Smooth muscle cell of the brain vasculature (primary cell): ENCODE measurements around the gene CLEC3B.
"Not testable (repeated sequence)": the region's sequence is repeated elsewhere in the genome, so short reads cannot be mapped to it uniquely, and the experiment has no call there.

ENCODE experiments used
- DNase-seq: peaks from one replicate; pipeline ENCODE4 v3.0.0-alpha.2; 2012; ENCODE audit warnings: low read depth, low spot score

CLEC3B gene

DNA sequence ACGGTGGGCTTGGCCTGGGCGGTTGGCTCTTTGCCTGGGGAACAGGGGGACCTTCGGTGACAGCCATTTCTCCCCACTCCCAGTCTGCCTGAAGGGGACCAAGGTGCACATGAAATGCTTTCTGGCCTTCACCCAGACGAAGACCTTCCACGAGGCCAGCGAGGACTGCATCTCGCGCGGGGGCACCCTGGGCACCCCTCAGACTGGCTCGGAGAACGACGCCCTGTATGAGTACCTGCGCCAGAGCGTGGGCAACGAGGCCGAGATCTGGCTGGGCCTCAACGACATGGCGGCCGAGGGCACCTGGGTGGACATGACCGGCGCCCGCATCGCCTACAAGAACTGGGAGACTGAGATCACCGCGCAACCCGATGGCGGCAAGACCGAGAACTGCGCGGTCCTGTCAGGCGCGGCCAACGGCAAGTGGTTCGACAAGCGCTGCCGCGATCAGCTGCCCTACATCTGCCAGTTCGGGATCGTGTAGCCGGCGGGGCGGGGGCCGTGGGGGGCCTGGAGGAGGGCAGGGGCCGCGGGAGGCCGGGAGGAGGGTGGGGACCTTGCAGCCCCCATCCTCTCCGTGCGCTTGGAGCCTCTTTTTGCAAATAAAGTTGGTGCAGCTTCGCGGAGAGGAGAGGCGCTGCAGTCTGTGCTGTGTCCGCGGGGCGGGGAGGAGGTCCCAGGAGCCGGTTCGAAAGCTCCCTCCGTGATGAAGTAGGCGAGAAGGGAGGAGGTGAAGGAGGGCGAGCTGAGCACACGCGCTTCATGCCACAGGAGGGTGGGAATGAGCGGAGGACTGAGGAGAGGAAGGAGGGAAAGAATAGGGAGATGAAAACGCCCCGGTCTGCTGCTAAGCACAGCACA lies 9.6 kb downstream of the CLEC3B start:
- DNase-seq: no peak

DNA sequence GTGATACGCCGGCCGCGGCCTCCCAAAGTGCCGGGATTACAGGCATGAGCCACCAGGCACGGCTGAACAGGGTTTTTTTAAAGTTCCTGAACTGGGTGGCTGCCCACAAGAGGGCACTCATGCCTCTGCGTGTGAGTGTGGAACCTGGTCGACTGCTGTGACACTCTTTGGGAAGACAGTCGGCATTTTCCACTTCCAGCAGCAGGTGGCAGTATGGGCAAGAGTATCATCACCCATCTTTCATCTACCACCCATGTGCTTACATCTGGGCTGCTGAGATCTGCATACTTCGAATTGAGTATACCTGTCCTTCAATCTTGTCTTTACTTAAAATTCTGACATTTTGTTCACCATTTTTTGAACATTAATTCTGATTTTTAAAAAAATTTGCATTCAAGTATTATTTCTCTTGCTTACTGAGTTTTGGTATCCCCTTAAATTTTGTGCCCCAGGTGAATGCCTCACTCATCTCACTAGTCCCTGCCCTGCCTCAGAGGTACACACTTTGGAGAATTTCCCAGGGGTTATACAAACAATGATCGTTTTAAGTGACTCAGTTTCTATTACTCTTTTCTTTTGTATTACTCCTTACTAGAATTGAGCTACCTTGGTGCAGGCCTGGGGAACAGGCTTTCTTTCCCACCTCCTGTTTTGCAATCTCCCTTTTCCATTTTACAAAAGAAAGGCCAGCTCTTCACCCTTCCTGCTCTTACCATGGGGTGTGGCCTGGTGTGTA lies 11.8 kb downstream of the CLEC3B start:
- peak; percentile 77 for DNase-seq

DNA sequence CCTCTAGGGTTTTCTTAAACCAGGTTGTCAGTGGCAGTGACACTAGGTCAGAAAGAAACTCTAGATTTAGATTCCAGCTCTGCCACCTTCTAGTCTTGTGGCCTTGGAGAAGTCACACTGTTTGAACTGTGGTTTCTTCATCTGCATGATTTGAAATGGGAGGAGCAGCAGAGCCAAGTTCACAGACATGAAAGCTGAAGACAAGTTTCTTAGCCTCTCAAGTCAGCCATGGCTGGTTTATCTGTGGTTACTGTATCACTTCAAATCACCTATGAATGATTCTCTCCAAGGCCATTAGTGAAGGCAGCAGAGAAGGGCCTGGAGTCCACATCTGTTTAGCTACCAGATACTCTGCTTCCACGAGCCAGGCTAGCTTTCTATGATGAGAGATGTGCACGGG lies 15.6 kb downstream of the CLEC3B start:
- DNase-seq: no peak

- no peak for DNase-seq
Measured at GRCh38 chr3:45042162-45042561, 16.1 kb downstream of the CLEC3B start.

DNA sequence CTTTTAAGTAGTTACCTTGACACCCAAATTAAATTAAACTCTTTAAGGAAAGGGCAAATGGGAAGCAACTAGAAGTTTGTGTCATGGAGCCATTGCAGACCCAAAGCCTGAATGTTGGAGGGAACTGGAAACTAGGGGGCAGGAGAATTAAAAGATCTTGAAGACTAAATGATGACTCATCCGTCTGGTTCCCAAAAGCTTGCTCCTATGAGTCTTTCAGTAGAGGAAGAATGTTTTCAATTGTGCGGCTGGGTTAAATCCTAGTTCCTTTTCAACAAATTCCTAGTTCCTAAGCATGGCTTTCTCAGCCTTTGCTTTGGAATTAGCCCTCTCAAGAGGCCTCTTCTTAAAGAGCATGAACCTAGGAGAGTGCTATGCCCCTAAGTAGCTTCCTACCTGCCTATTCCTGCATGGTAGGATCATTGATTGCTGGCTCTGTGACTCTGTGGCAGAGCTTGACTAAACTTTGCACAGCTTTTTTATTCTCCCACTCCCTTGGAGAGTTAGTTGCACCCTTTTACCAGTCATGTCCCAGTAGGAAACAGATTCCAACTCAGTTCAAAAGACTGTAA lies 17.7 kb downstream of the CLEC3B start:
- DNase-seq: peak; percentile 63

DNA sequence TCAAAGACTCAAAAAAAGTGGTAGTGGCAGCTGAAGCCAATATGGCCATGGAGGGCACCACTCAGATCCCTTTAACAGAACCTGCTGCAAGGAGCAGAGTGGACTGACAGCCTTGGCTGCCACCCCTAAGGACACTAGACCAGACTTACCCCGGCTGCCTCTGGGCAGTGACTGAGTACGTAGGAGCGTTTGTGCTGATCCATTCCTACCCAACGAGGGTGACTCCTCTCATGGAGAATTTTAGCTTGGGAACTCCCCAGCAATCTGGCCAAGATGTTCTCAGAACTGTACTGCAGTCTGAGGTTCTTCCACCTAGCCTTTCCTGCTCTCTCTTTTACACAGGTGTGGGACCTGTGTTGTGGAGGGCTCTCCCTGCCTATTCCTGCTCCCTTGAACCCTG lies 22.1 kb downstream of the CLEC3B start:
- no peak for DNase-seq

GRCh38 chr3:45049807-45050206 lies 23.7 kb downstream of the CLEC3B start:
- no peak for DNase-seq

DNA sequence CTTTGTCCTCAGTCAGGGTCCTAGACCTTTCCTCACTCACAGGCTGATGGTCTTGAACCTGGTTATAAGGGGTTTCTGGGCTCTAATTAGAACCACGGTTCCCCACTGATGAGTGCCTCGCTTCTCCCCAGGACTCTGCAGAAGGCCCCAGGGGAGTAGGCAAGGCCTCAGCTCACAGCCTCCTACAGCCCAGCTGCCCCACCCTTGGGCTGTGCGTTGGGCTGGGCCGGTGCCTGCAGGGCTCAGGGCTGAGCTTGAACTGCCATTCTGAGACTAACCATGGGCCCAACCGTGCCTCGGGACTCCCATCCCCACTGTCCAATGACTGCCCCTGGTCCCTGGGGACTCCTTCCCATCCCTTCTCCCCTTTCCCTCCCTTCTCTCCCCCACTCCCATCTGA lies 25.6 kb downstream of the CLEC3B start:
- no peak for DNase-seq

- DNase-seq: not testable (repeated sequence)
Measured at GRCh38 chr3:45053805-45054195, 27.7 kb downstream of the CLEC3B start.

DNA sequence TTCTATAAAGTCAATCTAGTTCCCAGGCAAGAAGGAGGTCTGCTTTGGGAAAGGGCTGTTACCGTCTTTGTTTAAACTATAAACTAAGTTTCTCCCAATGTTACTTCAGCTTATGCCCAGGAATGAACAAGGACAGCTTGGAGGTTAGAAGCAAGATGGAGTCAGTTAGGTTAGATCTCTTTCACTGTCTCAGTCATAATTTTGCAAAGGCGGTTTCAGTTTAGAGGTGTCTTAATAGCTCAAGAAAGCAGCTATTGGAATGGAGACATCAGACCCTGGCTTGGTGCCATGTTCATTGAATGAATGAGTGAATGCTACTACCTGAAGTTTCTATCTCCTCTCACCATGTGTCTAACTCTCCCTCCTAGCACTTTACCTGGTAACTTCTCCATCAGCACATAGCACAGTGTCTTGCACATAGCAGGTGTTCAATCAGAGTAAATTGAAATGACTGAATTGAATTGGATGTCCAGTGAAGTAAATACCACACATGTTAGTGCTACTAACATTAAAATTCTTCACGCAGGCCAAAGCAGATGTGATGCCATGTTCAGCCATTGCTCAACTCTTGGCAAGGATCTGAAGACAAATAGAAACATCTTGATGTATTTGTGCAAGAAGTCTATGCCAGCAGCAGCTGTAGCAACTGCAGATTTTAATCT lies 28.2 kb downstream of the CLEC3B start:
- no peak for DNase-seq

DNA sequence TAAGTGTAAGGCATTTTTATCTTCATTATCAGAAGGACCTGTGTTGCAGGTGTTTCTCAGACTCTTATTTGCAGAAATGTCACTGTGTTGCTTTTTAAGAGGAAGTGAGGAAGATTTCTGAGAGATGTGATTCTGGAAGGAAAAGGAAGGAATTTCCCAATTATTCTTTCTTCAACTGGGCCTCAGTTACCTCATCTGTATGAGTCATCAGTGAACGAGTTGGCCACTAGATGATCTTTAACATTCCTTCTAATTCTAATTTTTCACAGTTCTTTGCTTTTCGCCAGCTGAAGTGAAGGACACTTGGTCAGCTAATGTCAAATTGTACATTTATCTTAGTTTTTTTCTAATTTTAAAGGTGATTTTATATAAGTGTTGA lies 28.9 kb downstream of the CLEC3B start:
- DNase-seq: no peak

DNA sequence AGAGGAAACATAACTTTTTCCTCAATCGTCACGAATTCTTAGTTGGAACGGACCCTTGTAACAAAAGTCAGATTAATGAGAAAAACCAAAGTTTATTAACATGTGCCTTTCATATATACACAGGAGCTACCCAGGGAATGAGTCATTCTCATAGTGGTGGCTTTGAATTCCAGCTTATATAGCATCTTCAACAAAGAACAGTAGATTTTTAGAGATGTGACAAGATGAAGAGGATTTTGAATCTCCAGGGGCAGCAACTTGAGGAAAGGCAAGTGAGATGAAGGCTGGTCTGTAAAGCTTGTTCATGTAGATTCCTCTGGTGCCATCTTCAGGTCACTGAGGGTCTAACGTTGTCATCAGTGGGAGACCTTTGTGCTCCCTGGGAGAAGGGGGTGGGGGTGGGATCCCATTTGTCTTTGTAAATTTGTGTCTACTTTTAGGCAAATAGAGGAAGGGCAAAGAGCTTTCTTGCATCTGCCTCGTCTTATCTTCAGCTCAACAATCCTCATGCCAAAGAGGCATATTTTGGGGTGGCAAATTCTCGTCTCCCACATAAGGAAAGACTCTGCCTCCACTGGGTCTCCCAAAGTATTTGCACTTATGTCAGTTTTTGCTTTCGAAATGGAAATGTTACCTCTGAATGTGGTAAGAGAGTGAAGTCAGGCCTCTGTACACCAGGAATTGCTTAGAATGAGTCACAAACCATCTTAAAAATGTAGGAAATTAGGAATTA lies 29.5 kb downstream of the CLEC3B start:
- DNase-seq: no peak

- no peak for DNase-seq
Measured at GRCh38 chr3:45056608-45057301, 30.7 kb downstream of the CLEC3B start.

- DNase-seq: no peak
Measured at GRCh38 chr3:45057557-45057956, 31.5 kb downstream of the CLEC3B start.

- DNase-seq: no peak
Measured at GRCh38 chr3:45059132-45059531, 33.0 kb downstream of the CLEC3B start.

DNA sequence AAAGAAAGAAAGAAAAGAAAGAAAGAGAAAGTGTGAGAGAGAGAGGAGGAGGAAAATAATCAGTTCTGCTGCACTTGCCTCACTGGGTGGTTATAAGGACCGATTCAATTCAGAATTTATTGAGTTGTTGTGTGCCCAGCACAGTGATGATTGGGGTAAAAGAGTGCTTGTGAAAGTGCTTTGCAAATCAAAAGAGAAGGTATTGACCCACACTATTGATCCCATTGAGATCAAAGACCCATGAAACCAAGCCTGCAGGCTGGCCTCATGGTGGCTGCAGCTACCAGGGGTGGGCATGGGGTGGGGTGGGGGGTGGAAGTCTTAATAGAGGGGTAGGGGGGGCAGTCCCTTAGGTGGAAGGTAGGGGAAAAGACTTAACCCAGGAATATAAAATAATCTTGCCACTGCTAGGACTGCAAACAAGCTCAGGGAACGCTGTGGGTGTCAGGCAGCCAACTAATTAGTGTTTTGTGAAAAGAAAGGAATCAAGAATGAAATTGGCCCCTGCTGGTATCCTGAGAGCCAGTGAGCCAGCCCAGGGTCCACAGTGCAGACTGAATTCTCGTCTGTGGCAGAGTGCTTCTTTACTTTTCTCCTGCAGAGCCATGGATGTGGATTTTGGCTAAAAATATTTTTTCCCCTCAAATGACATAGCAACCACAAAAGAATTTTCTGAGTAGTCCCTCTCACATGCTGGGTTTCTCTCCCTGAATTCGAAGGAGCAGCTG lies 34.2 kb downstream of the CLEC3B start:
- no peak for DNase-seq

DNA sequence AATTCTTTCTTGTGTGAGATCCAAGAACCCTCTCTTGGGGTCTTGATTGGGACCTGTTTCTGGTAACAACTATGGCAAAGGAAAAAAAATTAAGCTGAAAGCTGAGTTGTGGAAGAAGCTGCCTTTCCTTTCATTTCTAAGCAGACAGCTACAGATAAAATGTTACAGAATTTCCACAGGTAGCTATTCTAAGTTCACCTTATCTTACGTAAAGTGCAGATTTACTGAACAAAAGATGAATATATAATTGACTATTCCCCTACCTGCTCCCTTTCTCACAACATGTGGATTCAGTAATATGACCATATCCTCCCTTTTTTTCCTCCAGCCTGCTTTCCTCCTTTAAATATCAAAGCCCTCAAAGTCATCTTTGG lies 36.6 kb downstream of the CLEC3B start:
- DNase-seq: no peak

- no peak for DNase-seq
Measured at GRCh38 chr3:45064512-45065372, 38.6 kb downstream of the CLEC3B start.

DNA sequence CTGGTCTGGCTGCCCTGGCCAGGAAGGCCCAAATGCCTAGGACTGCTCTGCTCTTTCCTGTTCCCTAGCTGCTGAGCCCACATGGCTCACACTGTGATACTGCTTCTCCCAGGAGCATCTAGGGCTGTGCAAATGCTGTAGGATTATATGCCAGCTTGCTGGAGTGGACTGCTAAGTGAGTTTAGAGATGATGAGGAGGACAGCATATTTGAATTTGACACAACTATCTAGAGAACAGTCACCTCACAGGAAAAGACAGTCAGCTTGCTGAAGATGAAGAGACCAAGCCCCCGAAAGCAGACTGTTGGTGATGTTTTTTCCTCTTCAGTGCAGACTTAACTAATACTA lies 39.2 kb downstream of the CLEC3B start:
- DNase-seq: no peak
